ENCODE results near the gene RANBP2. TPM values are rescaled to one million over a fixed set of nuclear protein-coding genes. Genes with fewer than 3 reads are reported as not detected.

Gene RANBP2
- total and polyA plus RNA-seq, 2 experiments from 2014 or later: 23.0 to 98.0 TPM

DNA sequence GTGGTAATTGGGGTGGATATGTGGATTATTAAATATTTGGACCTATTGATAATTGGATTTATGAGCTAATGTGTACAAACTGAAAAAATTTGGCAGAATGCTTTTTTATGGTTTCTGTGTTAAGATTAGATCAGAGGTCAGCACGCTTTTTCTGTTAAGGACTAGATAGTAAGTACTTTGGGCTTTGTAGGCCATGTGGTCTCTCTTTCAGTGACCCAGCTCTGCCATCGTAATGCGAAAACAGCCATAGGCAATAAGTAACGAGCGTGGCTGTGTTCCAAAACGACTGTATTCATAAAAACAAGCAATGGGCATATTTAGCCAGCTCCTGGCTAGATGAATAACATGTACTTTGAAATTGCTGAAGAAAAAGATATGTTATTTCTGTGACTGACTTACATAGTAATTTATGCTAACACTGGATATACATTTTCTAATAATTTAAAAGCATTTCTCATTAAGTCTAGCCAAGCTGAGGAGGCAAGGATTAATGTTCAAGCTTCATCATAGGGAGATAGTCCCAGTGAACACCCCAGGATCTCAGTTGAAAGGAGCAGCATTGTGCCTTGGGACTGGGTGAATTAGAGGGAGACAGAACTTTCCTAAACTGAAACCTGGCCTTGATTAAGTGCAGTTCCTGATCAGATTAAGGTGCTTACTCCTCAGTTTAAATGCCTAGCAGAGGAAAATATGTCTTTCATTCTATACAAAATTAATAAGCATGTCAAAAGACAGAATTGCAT lies 87.3 kb downstream of the RANBP2 start (continued):
- no peak for TF ChIP-seq JUNB (IDR thresholded peaks at IDR 0.05; ENCODE audit: unreplicated experiment)
- TF ChIP-seq ETS1 (IDR thresholded peaks at IDR 0.05): no peak
- TF ChIP-seq ZNF331 (CRISPR knock-in tag; IDR thresholded peaks at IDR 0.05; ENCODE audit: low read depth): no peak
- TF ChIP-seq CTCF (conservative IDR thresholded peaks at IDR 0.05; ENCODE audit: low read depth in 2 of 2): no peak
- TF ChIP-seq STAT1 (IDR thresholded peaks at IDR 0.05; ENCODE audit: unreplicated experiment): no peak
- TF ChIP-seq, protein P1, sequence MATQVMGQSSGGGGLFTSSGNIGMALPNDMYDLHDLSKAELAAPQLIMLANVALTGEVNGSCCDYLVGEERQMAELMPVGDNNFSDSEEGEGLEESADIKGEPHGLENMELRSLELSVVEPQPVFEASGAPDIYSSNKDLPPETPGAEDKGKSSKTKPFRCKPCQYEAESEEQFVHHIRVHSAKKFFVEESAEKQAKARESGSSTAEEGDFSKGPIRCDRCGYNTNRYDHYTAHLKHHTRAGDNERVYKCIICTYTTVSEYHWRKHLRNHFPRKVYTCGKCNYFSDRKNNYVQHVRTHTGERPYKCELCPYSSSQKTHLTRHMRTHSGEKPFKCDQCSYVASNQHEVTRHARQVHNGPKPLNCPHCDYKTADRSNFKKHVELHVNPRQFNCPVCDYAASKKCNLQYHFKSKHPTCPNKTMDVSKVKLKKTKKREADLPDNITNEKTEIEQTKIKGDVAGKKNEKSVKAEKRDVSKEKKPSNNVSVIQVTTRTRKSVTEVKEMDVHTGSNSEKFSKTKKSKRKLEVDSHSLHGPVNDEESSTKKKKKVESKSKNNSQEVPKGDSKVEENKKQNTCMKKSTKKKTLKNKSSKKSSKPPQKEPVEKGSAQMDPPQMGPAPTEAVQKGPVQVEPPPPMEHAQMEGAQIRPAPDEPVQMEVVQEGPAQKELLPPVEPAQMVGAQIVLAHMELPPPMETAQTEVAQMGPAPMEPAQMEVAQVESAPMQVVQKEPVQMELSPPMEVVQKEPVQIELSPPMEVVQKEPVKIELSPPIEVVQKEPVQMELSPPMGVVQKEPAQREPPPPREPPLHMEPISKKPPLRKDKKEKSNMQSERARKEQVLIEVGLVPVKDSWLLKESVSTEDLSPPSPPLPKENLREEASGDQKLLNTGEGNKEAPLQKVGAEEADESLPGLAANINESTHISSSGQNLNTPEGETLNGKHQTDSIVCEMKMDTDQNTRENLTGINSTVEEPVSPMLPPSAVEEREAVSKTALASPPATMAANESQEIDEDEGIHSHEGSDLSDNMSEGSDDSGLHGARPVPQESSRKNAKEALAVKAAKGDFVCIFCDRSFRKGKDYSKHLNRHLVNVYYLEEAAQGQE (IDR thresholded peaks at IDR 0.05; ENCODE audit: unreplicated experiment): no peak
- TF ChIP-seq ZNF114 (CRISPR knock-in tag; IDR thresholded peaks at IDR 0.05): no peak
- no peak for TF ChIP-seq CREB1 (CRISPR knock-in tag; IDR thresholded peaks at IDR 0.05; ENCODE audit: low read depth)
- TF ChIP-seq EZH2phosphoT487 (IDR thresholded peaks at IDR 0.05; ENCODE audit: unreplicated experiment): no peak

DNA sequence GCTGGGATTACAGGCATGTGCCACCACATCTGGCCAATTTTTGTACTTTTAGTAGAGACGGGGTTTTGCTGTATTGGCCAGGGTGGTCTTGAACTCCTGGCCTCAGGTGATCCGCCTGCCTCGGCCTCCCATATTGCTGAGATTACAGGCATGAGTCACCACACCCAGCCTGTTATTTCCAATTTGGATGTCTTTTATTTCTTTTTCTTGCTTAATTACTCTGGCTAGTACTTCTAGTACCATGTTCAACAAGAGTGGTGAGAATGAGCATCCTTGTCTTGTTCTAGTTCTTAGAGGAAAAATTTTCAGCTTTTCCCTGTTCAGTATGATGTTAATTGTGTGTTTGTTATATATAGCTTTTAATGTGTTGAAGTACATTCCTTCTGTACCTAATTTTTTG lies 90.7 kb downstream of the RANBP2 start:
- no peak overlapping the region for H3K4me2 ChIP-seq
- no peaks in the 10 kb centered on the region for H4K20me1 ChIP-seq (replicated peaks; ENCODE audit: insufficient read depth)
- peaks cover 32% of the 10 kb centered on the region for H3K36me3 ChIP-seq (ENCODE audit: insufficient read depth)
- no peaks in the 10 kb centered on the region for H3K9me2 ChIP-seq (ENCODE audit: insufficient read depth)
- peaks cover 72% of the 10 kb centered on the region for H3K36me3 Mint-ChIP-seq (ENCODE audit: low read depth)
- peaks cover 47% of the 10 kb centered on the region for H3K79me2 ChIP-seq (replicated peaks; ENCODE audit: insufficient read depth)
- no peaks in the 10 kb centered on the region for H3K4me1 Mint-ChIP-seq
- H3K4me3 Mint-ChIP-seq: no peak overlapping the region
- no peaks in the 10 kb centered on the region for H3F3A ChIP-seq (replicated peaks; ENCODE audit: low read depth)
- TF ChIP-seq ETS1 (IDR thresholded peaks at IDR 0.05): no peak
- H3K27ac Mint-ChIP-seq: no peak overlapping the region
- H3K27me3 ChIP-seq (ENCODE audit: insufficient read depth): no peaks in the 10 kb centered on the region
- peaks cover 25% of the 10 kb centered on the region for H3K9me3 Mint-ChIP-seq
- no peak overlapping the region for H3K27ac ChIP-seq (ENCODE audit: low read depth)
- H3K4me3 ChIP-seq: no peak overlapping the region
- H2AFZ ChIP-seq: no peak overlapping the region
- DNase-seq (ENCODE audit: low spot score) (no peak), ATAC-seq (no peak)
- H3K4me1 ChIP-seq (ENCODE audit: insufficient read depth): no peaks in the 10 kb centered on the region
- no peaks in the 10 kb centered on the region for H3K27me3 Mint-ChIP-seq (ENCODE audit: insufficient read depth, low read depth, poor library complexity)
